GM21423 (cell line): ENCODE data around the gene CDH24.

Source experiments
- ATAC-seq: cut with Tn5 transposase; IDR thresholded peaks from one replicate; pipeline ENCODE4 v1.9.1; 2021; ENCODE audit warnings: mild to moderate bottlenecking, moderate library complexity; ENCODE audit not compliant: unreplicated experiment

CDH24 gene

GRCh38 chr14:23091294-23092225 lies 34.2 kb upstream of the CDH24 start:
- ATAC-seq: no peak

DNA sequence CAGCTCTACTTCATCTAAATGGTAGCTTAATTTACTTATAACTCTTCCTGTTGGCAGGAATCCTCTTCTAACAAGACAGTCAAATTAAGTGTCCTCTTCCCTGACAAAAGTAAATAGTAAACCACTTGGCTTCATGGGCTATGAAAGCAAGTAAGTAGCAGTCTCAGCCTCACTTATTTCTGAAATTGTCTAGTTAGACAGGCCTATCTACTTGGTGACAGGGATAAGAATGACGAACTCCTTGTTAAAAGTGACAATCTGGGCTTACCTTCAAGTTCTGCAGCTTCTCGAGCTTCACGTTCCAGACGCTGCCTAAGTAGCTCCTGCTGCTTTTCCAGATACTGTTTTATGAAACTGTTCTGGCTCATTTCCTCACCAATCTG lies 32.9 kb upstream of the CDH24 start:
- ATAC-seq: no peak

DNA sequence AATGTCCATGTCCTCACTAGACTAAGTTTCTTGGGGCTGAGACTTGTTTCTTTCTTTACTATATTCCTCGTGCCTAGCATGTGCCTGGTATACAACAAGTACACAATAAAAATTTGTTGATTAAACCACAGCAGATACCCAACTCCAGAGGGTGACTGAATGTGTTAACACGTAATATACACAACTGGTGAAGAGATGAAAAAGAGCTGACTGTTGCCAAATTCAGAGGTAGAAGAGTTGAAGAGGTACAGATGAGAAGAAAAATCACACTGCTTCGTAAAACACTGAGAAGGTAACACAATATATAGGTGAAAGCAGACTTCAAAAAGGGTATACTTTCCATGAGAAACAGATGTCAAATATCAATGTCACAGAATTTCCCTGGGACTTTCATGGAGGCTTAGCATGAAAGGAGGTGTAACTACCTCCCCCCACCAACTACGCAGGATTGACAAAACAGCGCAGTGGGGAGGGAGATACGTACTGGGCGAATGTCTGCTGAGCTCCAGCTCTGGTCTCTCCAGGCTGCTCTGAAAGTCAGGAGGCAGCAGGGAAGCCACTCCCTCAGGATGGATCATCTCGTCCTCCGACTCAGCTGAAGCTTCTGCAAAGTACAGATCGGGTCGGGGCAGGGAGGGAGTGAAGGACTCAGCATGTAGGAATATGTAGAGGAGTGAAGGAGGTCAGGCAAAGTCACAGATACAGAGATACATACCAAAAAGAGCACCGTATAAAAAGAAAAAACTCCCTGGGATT lies 32.4 kb upstream of the CDH24 start:
- no peak for ATAC-seq

GRCh38 chr14:23086565-23086964 lies 29.2 kb upstream of the CDH24 start:
- no peak for ATAC-seq

DNA sequence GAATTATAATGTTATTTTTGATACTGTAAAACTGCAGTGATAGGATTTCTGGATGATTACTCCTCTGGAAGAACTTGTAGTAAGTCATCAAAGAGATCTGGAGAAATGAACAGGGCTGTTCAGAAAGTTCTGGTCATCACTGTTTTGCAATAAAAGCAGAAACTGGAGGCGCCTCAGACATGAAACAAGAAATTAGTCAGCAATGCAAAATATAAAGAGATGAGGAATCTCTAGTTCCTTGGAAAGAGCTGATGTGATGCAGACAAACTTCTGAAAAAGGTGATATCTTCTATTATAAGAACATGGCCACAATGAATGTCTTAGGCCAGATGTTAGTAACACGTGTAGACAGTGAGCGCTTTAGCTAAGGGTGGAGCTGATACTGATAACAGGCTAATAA lies 28.1 kb upstream of the CDH24 start:
- ATAC-seq: no peak

DNA sequence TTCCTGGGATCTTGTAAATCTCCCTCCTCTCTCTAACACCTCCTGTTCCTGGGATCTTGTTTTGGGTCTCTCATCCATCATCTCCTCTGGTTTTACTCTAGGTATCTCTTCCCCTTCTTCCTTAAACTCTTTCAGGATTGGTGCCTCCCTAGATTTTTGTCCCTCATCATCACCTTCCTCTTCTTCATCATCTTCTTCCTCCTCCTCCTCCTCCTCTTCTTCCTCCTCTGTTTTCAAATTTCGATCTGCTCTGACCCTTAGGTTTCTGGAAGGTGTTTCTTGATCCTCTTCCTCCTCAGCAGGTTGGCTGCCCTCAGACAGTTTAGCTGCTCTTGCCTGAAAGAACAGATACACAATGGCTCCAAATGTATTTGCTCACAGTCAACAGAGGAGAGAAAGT lies 23.2 kb upstream of the CDH24 start:
- ATAC-seq: no peak

- no peak for ATAC-seq
Observed at GRCh38 chr14:23079716-23080115, 22.4 kb upstream of the CDH24 start.

DNA sequence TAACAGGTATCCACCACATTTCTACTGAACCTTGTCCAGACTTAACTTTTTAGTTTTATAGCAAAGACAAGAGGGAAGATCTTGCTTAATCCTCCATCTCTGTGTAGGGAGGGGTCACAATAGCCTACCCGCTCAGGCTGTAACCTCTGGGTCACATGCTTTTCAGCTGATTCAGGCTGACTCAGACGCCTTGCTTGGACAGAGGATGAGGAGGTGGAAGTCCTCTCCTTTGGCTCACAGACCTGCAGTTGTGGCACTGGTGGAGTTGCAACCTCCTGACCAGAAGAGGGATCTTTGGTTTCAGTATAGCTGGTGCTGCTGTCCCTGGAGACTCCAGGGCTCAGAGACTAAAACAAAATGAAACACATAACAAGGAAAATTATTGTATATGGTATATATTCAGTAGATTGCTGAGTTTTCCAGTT lies 21.4 kb upstream of the CDH24 start:
- no peak for ATAC-seq

GRCh38 chr14:23077962-23078361 lies 20.6 kb upstream of the CDH24 start:
- ATAC-seq: no peak

DNA sequence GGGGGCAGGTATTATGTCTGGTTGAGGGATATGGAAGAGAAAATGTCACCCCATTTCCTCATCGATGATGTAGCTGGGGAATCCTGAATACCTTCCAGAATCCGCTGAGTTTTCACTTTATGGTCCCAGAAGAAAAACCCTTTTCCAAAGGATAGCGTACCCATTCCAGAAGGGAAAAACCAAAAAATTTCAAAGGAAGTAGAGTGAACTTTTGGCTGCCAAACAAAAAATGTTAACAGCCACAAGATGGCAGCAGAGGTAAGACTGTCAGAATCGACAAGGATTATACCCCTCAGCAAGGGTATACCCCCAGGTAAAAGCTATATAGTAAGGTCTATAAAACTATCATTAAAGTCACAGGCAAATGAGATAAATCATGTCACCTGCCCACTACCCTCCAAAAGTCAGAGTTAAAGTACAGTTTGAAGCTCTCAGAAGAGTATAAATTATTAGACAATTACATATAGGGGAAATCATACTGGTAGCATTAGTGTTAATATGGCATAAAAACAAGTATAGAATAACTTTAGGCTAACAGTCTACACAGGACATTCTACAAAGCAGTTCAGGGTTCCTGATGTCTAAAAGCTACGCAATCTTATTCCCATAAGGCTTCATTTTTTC lies 19.6 kb upstream of the CDH24 start:
- no peak for ATAC-seq

DNA sequence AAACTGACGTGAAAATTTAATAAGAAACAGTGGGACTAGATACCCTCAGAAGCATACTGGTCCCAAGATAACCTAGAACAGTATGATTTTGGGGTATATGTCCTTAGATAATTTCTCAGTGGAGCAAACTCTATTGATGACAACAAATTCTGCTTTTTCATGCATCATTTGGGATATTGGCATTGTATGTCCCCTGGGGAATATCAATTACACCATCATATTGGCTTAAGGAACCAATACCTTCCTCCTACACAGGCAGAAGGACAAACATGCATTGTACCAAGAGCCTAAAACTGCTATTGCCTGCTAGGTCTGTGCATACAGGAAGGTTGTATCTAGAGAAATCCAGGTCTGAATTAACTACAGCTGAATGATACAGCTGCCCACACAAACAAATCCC lies 17.6 kb upstream of the CDH24 start:
- ATAC-seq: no peak

GRCh38 chr14:23071921-23072539 lies 14.7 kb upstream of the CDH24 start:
- no peak for ATAC-seq

GRCh38 chr14:23071244-23071920 lies 14.1 kb upstream of the CDH24 start:
- ATAC-seq: peak; percentile 88

DNA sequence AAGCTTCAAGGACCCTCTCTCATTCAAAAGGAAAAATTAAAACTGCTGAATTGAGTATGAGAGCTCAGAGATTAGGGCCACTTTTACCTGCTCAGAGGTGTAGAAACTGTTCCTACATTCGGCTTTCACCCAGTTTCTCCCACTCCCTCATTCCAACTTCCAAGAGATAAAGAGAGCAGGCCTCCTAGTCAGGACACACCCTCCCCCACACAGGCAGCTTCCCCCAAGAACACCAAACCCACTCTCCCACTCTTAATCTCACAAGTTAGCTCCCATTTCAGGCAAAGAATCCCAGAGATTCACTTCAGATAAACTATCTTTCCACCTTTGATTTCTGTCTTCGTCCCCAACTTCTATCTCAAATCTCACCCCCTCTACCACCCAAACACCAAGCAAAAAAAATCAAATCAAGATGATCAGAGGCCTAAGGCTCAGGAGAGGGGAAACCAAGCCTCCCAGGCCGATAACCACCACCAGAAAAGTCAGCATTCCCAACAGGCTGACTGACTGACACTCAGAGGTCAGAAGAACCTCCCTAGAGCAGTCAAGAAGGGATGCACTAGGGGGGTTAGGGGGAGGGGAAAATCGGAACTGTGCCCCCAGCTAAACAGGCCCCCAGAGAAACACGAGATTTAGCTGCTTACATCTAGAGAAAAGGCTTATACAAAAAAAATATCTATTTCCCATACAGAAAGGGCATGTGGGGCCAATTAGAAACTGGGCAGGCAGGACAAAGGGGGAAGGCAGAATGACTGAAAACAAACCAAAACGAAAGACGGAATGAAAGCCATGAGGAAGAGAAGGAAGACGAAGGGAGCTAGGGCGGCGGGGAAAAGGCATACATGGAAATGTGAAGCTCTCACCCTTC lies 13.2 kb upstream of the CDH24 start:
- no peak for ATAC-seq

GRCh38 chr14:23069413-23069806 lies 12.1 kb upstream of the CDH24 start:
- no peak for ATAC-seq

- peak; percentile 64 for ATAC-seq
Observed at GRCh38 chr14:23068789-23069412, 11.6 kb upstream of the CDH24 start.

GRCh38 chr14:23067847-23068788 lies 10.8 kb upstream of the CDH24 start:
- ATAC-seq: no peak
